ENCODE measurements around the gene ADAMTSL4. TPM values are rescaled to one million over a fixed set of nuclear protein-coding genes. Genes with fewer than 3 reads are reported as not detected.
A peak's percentile ranks its signal among the peaks of the same experiment; 100 is the strongest.

Gene ADAMTSL4
- 6.1 and 8.6 TPM in 2 replicates for polyA plus RNA-seq (2011; rRNA removed)
- polyA minus RNA-seq (2011; rRNA and poly(A)+ RNA removed) = 3.8 and 5.9 TPM in 2 replicates

DNA sequence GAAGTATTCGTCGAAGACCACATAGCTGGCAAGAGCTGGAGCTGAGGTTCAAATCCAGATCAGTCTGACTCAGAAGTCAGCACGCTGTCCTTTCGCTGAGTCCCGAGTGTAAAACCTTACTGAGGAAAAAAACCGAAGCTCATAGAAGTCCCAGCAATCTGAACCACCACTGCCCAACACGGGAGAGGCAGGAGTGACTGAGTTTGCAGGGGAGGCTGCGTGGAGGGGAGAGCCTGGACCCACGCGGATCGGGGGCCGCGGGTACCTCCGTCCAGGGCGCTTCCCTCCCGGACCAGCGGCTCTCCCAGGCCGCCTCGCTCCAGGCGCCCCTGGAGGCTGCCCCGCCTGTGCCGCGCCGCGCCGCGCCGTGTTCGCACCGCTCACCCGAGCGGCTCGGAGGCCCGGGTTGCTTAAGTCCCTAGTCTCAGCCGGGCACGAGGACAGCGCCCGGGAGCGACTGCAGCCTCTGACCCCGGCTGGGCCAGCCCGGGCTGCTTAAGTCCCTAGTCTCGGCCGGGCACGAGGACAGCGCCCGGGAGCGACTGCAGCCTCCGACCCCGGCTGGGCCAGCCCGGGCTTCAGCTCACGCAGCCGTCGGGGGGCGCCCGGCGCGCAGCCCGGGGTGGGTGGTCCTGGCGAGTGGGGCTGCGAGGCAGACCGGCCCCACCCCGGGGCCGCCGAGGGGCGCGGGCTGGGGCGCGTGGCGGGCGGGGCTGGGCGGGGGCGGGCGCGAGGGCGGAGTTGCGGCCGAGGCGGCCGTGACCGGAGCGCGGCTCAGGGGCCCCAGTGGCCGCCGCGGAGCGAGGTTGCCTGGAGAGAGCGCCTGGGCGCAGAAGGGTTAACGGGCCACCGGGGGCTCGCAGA, at the start of gene ADAMTSL4:
TSS of gene ADAMTSL4 (plus strand) at position 777 of the 864 bp plus-strand sequence. CDS start 2,881 bp downstream, outside the sequence.
- TF ChIP-seq CTCF (IDR thresholded peaks at IDR 0.05; ENCODE audit: insufficient read depth, low read depth, low read length) = 0 out of 2 replicates have a peak, but pooled peaks have one; percentile 2
- Histone ChIP-seq H3K36me3 (ENCODE audit: control insufficient read depth, insufficient read depth, low read length) (no peaks in the 10 kb centered on the region), H3K27me3 (ENCODE audit: control insufficient read depth, insufficient read depth, low read length) (no peaks in the 10 kb centered on the region), H3K4me3 (ENCODE audit: low read depth, low read length) (peak within 1 kb of the TSS; percentile 52)
- ChIA-PET CTCF (interaction anchor here (0.5 to 6.2 kb wide), 7 partner anchors 11 to 110 kb away, joined by 3 to 43 read pairs (median 3); no protein-coding TSS in a partner anchor), POLR2A (interaction anchor here (0.7 kb wide), 1 partner anchor 19 kb away, joined by 3 read pairs; no protein-coding TSS in a partner anchor)
- DNase-seq (ENCODE audit: low read depth) = no peak

DNA sequence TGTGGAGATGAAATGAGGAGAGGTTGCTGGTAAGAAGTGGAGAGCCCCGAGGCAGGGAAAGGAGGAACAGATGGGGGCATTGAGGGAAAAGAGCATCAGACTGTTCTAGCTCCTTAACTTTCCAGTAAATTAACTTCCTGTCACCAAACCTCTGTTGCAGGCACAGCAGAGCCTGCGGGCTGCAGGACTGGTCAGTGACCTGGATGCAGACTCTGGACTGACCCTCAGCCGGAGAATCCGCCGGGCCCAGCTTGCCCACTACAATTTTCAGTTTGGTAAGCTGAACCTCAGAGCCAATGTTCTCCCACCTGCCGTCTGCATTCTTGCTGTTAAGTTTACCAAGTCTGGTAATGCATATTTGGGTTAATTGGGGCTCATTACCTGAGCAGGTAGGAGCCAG, 43.8 kb upstream of the ADAMTSL4 start:
- no peaks in the 10 kb centered on the region for H3K27me3 ChIP-seq (ENCODE audit: control insufficient read depth, insufficient read depth, low read length)
- ChIA-PET POLR2A (interaction anchor here (0.6 kb wide), 1 partner anchor 10 kb away, joined by 4 read pairs; the partner anchor contains the start of gene FALEC), CTCF (no interaction called here)
- H3K36me3 ChIP-seq (ENCODE audit: control insufficient read depth, insufficient read depth, low read length) = peaks cover 11% of the 10 kb centered on the region
- no peak for TF ChIP-seq CTCF (IDR thresholded peaks at IDR 0.05; ENCODE audit: insufficient read depth, low read depth, low read length)
- no peak overlapping the region for H3K4me3 ChIP-seq (ENCODE audit: low read depth, low read length)
- no peak for DNase-seq (ENCODE audit: low read depth)

DNA sequence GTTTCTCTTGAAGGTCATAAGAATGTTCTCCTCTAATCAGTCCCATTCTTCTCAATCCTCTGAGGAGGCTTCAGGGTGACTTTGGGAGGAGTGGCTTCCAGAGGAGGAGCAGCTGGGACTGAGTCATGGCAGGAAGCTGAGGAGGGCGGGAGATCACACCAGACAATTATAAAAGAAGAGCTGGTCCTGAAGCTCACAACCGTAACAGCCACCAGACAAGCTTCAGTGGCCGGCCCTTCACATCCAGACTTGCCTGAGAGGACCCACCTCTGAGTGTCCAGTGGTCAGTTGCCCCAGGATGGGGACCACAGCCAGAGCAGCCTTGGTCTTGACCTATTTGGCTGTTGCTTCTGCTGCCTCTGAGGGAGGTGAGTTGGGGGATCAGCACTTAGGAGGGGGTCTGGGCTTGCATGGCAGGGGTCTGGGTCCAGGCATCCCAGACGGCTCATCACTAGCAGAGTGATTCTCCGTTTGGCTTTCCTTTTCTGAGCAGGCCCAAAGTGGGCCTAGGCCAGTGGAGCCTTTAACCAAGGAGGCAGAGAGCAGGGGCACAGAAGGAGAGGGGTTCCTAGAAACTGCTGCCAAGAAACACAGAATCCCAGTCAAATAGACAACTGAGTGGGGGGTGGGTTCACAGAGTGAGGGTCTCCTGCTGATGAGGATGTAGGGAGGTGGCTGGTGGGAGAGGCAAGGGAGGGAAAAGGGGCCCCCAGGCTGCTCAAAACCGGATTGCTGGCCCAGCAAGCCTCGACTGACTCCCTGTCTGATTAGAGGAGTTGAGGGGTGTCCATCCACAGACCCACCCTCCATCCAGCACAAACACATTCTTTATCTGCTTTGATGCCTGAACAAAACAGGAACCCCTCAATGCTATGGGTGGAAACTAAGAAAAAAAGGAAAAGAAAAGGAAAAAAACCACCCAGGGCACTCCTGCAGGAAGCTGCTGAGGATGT, 41.0 kb upstream of the ADAMTSL4 start, which contains the start of gene ECM1:
TSS of gene ECM1 (plus strand) at position 198 of the 953 bp plus-strand sequence. CDS start at position 299, 101 bp downstream.
- no peak for TF ChIP-seq CTCF (IDR thresholded peaks at IDR 0.05; ENCODE audit: insufficient read depth, low read depth, low read length)
- Histone ChIP-seq H3K36me3 (ENCODE audit: control insufficient read depth, insufficient read depth, low read length) (peaks cover 14% of the 10 kb centered on the region), H3K27me3 (ENCODE audit: control insufficient read depth, insufficient read depth, low read length) (no peaks in the 10 kb centered on the region), H3K4me3 (ENCODE audit: low read depth, low read length) (peak within 1 kb of the TSS; percentile 38)
- DNase-seq (ENCODE audit: low read depth) = peak; percentile 53
- ChIA-PET CTCF (interaction anchor here (1.1 to 2.1 kb wide), 4 partner anchors 8 to 52 kb away, joined by 4 to 10 read pairs (median 6); no protein-coding TSS in a partner anchor), POLR2A (interaction anchor here (0.6 kb wide), 1 partner anchor 8 kb away, joined by 3 read pairs; no protein-coding TSS in a partner anchor)

DNA sequence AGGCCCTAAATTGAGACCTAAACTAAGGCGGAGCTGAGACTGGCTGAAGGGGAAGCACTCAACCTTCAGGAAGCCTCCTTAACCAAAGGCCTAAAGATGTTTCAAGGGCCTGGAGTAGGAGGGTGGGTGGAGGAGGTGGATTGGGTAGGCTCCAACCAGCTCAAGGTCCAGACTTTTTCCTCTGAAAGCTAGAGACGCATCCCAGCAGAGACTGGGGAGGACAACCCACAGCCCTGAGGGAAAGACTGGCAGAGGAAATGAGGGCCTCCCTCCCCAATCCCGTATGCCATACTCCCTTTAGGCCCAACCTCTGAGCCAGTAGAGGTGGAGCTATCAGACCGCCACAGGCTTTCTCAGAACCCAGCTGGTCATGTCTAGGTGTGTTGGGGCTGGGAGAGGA, 40.2 kb upstream of the ADAMTSL4 start:
- ChIA-PET CTCF (interaction anchor here (0.9 to 2.1 kb wide), 3 partner anchors 23 to 51 kb away, joined by 3 to 10 read pairs (median 5); no protein-coding TSS in a partner anchor), POLR2A (no interaction called here)
- no peak for TF ChIP-seq CTCF (IDR thresholded peaks at IDR 0.05; ENCODE audit: insufficient read depth, low read depth, low read length)
- DNase-seq (ENCODE audit: low read depth) = no peak
- H3K36me3 ChIP-seq (ENCODE audit: control insufficient read depth, insufficient read depth, low read length) = peaks cover 14% of the 10 kb centered on the region
- peak overlapping the region; percentile 8; the same call in 1 of the 2 replicates for H3K4me3 ChIP-seq (ENCODE audit: low read depth, low read length)
- no peaks in the 10 kb centered on the region for H3K27me3 ChIP-seq (ENCODE audit: control insufficient read depth, insufficient read depth, low read length)

Data from BJ (cell line).